ENCODE results near the gene CAMLG.

DNA sequence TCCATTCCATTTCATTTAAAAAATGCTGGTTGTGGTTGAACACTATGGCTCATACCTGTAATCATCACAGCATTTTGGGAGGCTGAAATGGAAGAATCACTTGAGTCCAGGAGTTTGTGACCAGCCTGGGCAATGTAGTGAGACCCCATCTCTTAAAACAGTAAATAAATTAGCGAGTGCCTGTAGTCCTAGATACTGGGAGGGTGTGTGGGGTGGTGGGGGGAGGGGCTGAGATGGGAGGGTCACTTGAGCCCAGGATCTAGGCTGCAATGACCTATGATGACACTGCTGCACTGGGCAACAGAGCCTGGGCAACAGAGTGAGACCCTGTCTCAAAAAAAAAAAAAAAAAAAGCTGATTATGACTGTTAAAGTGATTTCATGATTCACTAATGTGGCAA is 49.3 kb downstream of the CAMLG start:
- TF ChIP-seq, protein P1, sequence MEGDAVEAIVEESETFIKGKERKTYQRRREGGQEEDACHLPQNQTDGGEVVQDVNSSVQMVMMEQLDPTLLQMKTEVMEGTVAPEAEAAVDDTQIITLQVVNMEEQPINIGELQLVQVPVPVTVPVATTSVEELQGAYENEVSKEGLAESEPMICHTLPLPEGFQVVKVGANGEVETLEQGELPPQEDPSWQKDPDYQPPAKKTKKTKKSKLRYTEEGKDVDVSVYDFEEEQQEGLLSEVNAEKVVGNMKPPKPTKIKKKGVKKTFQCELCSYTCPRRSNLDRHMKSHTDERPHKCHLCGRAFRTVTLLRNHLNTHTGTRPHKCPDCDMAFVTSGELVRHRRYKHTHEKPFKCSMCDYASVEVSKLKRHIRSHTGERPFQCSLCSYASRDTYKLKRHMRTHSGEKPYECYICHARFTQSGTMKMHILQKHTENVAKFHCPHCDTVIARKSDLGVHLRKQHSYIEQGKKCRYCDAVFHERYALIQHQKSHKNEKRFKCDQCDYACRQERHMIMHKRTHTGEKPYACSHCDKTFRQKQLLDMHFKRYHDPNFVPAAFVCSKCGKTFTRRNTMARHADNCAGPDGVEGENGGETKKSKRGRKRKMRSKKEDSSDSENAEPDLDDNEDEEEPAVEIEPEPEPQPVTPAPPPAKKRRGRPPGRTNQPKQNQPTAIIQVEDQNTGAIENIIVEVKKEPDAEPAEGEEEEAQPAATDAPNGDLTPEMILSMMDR (IDR thresholded peaks at IDR 0.05) = no peak
- TF ChIP-seq ZFX (IDR thresholded peaks at IDR 0.05; ENCODE audit: borderline replicate concordance) = no peak

Measured in 22Rv1 (cell line).